HG03558 (cell line): ENCODE results near the gene KRT80.

Source experiments
- ATAC-seq: cut with Tn5 transposase; IDR thresholded peaks from one replicate; pipeline ENCODE4 v1.9.1; 2021; ENCODE audit warnings: moderate number of reproducible peaks; ENCODE audit not compliant: unreplicated experiment; ENCODE audit errors: extremely low read depth

KRT80 gene

DNA sequence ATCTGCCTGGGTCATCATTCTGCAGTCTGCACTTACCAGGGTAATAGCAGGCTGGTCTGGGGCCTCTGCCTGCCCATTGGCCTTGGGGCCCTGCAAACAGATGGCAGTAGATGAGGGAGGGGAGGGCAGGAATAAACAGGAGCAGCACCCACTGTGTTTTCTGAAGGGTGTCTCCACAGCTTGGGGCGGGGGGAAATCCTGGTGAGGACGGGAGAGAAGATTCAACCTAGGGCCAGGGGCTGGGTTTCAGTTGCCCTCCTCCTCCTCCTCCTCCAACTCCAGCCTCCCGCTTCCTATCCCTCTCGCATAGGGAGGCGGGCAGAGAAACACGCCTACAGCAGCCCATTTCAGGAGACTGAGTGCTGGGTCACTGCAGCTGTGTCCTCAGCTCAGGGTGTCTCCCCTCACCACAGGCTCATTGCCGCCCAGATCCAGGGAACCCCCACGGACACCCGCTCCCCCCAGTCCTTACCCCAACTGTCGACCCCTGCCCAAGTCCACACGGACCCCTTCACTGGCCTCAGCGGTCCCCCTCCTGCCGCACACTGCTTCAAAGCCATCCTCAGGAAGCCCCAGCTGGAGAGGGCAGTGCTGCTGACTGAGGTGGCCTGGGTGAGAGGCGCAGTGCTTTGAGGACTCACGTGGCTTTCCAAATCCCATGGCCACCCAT, 9.1 kb upstream of the KRT80 start:
- ATAC-seq, result no peak

DNA sequence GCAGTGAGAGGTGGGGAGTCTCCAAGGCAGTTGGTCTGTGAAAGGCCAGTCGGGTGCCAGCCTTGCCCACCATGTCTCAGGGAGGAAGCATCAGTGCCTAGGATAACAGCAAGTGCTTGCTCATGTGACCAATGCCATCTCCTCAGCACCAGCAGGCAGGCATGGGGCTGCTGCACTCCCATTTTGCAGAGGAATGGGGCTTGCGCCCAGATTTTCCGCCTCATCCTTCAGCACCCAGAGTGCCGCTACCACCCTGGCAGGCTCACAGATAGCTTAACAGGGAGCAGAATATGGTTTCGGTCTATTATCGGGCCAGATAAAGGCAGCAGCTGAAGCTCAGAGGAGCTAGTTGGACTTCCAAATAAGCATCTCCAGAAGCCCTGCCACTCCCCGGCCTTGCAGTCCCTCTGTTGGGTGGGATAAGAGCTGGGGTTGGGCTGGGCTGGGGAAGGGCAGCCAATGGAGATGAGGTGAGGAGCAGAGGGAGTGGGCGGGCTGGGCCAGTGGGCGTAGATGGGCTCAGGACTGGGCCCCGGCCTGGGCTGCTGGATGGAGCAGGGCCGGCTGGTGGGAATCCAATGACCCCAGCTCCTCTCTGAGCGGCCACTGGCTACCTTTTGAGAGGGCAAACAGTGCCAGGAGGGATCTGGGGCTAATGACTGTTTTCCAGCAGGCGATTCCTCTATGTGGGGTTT, 8.4 kb upstream of the KRT80 start:
- ATAC-seq, result no peak

DNA sequence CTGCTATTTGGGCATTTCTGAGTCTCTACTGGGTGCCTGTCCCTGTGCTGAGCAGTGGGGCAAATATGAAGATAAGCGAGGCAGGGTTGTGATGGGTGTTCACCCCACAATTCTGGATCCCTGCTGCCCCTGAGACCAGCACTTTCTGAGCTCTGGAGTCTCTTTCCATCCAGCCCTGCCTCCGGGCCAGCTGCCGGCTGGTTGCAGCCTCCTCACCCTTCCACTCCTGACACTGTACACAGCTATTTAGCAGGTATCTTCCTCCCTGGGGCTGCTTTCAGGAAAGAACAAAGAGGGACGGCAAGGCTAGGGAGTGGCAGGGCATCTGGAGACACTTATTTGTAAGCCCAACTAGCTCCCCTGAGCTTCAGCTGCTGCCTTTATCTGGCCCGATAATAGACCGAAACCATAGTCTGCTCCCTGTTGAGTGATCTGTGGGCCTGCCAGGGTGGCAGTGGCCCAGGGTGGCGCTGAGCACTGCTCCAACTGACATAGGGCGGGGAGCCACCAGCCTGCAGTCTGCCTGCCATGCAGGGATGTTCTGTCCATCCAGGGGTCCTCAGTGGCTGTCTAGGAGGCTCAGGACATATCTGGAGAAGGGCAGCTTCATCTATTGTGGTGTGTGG, 7.6 kb upstream of the KRT80 start:
- no peak for ATAC-seq

DNA sequence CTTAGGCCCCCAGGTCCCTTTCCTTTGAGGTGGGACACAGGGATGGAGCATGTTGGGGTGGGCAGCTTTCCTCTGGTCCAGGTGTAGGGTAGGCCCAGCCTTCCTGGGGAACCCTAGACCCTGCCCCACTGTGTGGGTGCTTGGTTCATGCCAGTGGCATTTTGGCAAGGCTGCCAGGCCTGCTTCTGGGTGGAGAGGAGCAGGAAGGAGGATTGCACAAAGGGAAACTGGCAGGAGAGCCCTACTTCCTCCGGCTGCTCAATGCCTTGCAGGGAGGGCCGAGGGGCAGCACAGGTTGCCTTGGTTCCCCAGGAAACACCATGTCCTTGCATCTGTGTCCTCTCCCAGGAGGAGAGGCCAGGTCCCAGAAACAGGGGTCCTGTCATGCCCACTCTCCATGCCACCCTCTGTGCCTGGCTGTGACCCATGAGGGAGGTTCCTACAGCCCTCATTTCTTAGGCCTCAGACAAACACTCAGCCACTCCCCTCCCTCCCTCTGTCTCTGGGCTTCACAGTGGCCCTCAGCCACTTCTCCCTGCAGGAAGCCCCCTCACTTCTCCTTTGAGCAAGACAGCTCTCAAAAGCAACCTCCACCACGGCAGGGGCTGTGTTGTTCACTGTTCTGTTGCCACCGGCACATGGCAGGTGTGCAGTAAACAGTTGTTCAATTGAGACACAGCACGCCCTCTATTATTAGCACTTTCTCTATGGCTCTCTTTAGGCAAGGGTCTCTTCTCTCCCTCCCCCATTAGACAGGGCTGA, 6.8 kb upstream of the KRT80 start:
- no peak for ATAC-seq

DNA sequence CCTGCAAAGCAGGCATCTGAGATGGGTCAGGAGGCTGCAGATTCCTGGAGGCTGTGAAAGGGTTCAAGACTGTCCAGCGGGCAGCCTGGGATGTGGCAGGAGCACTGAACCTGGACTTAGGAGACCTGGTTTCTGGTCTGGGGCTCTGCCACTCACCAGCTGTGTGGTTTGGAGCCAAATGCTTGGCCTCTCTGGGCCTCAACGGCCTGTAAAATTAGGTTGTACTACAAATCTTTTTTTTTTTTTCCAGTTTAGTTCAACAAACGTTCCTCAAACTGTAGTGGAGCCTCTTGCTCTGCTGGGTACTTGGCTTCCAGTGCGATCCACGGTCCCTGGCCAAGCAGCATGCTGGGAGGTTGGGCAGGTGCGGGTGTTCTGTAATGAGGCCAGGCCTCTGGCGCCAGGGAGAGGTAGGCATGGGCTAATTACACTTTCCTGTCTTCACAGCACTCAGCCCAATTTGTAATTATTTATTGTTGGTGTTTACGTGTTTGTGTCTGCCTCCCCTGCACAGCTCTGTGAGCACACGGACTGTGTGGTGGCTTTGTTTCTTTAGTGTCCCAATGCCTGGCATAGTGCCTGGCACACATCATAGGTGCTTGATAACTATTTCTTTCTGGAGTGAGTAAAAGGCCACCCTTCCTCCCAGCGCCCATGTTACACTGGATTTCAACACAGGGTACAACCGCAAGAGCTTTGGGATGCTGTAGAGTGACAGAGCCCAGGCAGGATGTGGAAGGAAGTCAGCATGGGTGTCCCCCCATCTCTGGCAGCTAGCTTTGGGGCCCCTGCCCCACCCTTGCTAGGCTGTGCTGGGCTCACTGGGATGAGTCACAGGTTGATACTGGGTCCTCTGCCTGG, 5.8 kb upstream of the KRT80 start:
- no peak for ATAC-seq

DNA sequence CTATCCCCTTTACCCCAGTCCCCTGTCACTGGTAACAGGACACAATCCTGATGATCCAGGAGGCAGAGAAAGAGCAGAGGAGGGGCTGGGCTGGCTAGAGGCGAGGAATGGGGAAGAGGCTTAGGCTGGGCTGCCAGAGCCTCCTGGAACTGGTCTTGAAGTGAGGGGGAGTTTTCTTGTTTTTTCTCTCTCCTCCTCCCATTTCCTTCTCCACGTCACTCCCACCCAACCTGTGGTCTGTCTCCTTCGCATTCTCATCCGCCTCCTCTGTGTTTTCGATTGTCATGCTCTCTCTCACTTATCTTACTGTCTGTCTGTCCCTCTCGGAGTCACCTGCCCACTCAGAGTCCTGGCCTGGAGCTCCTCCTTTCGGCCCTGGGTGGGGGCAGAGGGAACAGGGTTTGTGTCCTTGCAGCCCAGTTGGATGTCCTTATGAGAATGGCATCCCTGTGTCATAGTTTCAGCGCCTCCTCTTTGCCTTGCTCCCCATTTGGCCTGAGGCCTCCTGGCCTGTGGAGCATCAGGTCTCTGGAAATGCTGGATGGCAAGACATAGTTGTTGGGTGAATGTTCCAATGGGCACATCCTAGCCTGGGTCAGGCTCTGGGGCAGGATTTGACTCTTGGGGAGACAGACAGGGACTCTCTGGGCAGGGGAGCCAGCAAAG, 3.4 kb upstream of the KRT80 start:
- no peak for ATAC-seq

DNA sequence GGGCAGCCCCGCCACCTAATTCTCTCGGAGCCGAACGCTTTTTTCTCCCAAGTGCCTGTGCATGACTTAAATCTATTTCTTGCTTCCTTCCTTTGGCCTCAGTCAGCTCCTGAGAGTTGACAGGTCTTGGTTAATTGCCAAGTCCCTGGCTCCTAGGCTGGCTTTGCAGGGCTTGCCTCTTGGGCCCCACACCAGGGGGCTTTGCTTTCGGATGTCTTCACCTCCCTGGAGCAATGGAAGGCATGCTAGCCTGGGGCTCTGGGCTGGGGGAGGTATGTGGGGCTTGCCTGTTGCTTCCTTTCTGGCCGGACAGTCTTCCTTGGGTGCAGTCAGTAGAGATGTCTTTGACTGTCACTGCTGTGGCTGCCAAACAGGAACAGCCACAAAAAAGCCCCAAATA, 2.2 kb upstream of the KRT80 start:
- no peak for ATAC-seq

DNA sequence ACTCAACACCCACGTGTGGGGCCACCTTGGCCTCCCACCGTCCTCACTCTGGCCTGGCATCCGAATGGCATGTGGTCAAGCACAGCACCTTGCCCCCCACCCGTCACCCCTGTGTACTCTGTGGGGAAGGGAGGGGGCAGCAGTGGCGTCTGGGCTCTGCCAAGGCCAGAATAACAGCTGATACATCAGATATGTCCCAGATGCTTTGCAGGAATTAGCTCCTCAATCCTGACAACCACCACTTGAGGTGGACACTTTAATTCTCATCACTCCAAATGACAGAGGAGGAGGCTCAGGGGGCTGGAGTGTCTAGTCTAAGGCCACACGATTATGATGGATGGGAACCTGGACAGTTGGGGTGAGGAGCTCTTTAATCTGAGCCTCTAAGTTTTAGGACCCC, 1.7 kb upstream of the KRT80 start:
- ATAC-seq, result no peak

DNA sequence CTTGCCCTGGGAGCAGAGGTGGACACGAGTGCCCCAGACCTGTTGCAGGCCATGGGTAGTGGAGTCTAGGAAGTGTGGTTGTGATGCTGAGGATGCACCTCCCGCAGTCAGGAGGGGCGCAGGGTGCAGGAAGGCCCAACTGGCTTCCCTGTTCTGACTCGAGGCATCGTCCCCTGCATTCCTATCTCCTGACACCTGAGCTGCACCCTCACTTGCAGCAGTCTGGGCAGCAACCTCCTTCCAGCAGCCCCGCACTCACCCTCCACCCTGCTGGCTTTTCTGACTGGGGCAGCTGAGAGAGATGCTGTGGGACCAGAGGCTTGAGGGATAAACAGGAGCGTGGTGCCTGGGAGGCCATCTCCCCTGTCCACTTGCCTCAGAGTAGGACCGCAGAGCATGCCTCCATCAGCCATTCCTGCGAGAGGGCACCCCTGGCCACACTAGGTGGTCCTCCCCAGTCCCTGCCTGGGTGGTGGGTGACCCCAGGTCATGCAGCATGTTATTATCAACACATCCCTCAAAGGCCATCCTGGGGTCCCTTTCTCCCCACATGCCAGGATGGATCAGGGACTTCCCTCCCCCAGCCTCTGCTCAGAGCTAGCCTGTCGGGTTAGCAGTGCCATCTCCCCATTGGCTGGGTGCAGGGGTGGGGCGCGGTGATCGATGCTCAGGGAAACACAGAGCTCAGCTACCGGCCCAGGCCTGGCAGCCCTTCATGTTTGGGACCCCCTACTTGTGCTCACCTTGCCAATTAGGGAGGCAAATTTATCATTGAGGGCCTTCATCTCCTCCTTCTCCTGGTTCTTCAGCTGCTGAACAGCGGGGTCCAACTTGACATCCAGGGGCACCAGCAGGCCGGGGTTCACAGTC, 719 bp downstream of the KRT80 start:
- no peak for ATAC-seq

DNA sequence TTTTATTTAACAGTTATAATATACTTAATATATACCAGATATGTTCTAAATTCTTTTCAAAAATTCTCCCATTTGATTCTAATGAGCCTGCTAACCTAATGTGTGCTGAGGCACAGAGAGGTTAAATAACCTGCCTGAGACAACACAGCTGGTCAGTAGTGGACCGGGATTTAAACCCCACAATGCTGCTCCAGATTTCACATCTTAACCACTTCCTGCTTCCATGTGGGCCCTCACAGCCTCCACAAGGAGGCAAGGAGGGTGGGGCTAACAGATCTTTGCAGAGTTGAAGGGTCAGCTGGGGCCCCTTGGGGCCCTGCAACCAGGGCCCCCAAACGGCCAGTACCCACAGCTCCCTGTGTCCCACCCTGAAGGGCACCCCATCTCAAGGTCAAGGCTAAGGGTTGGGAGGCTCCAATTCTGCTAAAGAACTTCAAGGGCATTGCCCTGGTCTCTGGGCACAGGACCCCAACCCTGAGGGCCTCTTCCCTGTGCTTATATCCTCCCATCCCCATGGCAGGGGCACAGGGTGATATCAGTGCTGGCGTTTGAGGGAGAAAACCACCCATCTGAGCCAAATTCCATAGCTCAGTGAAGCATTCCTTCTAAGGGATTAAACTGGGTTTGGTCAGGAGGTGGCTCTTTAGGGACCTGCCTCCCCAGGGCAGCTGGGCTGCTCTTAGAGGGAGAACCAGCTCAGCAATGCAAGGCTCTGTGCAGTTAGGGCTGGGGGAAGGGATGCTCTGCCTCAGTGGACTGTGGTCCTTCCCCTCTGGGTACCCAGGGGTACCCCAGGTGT, 2.2 kb downstream of the KRT80 start:
- ATAC-seq, result no peak

DNA sequence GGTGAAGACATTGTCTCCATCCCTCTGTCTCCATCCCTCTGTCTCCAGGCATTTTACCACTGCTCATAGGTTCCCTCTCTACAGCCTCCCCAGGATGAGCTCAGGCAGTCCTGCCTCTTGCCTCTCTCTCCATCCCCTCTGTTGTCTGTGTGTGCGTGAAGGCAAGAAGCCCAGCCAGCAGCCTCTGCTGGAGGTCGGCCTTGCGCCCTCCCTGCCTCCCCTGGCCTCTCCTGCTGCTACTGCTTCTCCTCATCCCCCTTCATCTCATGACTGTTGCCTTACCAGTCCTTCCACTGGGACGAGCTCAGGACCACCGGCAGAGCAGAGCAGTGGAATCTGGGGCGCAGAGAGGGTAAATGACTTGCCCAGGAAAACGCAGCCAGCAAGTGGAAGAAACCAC, 3.2 kb downstream of the KRT80 start:
- ATAC-seq, result no peak

DNA sequence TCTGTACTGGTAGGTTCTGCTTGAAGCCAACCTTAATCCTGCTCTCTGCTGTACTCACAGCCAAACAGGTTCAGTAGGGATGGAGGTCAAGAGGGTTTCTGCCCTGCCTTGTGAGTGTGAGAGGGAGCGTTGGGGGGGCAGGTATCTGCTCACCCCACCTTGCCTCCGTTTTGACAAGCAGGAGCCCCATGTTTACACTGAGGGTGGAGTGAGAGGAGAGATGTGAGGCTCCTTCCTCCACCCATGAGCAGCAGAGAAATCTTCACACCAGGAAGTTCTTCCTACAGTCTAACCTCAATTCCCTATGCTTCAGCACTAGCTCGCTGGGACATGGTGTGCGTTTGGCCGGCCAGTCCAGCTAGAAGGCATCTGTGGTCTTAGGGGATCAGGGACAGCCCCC, 4.2 kb downstream of the KRT80 start:
- ATAC-seq, result no peak

DNA sequence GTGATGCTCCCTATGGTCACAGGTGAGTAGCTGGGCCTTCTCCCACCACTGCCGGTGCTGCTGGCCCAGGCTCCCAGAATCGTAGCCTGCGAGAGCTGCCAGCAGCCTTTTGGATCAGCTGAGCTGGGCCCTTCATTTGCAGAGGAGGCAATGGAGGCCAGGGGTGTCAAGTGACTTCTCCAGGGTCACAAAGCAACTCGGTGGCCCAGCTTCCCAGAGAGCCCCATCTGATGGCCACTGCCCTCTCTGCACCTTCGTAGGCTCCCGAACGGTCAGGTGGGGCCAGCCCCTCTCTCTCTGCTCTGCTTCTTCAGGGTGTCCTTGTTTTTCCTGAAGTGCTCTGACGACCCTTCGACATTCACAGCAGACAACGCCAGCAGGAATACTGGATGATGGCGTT, 4.6 kb downstream of the KRT80 start:
- ATAC-seq, result no peak

DNA sequence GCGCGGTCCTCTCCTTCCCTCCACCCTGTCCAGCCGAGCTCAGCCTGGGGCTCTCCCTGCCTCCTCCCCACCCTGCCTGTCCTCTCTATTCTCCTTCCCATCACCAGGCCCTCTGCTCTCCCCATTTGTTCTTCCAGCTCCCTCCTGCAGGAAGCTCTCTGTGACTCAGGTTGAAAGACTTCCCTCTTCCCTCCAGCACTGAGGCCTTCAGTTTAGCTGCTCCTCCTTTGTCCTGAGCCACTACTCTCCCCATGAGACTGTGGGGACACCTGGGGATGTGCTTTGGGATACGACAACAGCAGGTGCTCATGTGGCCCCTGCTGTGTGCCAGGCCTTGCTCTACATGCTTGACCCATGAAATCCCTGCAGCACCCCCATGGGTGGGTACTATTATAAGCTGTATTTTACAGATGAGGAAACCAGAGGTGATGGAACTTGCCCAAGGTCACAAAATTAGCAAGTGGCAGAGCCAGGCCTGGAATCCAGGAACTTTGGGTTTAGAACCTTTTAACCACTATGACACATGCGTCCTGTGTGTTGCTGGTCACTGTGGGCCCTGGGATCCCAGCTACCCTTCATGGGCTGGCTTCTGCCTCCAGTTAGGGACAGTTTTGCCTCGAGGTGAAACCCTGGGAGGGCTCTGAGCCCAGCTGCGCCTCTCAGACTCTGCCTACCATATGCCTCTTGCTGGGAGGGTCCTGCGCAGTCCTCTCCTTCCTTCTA, 5.5 kb downstream of the KRT80 start:
- ATAC-seq, result no peak

DNA sequence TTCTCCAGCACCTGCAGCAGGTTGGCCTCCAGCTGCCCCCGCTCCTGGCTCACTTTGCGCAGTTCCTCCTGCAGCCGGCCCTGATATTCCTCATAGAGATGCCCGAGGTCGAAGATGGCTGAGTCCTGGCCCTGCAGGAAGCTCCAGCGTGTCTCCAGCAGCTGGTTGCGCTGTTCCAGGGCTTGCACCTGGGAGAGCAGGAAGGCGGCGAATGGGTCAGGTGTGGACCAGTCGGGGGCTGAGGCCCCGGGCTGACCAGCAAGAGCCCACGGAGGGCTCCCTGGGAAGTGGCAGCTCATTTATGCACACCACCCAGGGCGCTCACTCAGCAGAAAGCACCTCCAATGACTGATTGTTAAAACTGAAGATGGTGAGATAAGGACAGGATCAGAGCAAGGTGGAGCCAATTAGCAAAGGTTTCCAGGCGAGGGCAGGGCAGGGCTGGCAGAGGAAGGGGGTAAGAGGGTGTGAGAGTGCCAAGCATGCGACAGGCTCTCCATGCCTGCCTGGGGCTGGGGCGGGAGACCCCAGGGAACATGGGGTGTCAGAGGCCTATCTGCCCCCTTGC, 6.3 kb downstream of the KRT80 start:
- ATAC-seq, result no peak

DNA sequence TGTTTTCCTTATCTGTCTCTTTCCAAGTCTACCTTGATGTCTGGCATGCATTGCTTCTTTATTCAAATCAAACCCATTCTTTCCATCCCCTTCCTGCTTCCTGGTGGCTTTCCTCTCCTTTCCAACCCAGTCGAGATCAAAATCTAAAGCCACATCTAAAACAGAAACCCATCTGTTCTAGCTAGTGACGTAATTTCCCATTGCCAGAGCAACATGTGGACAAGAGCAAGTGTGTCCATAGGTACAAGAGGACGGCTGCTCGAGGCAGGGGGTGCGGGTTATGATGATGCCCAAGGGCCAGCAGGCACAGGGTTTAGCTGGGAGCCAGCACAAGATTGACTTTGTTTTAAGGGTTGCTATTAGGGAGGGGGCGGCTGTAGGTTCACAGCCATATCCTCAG, 7.0 kb downstream of the KRT80 start:
- ATAC-seq, result no peak

DNA sequence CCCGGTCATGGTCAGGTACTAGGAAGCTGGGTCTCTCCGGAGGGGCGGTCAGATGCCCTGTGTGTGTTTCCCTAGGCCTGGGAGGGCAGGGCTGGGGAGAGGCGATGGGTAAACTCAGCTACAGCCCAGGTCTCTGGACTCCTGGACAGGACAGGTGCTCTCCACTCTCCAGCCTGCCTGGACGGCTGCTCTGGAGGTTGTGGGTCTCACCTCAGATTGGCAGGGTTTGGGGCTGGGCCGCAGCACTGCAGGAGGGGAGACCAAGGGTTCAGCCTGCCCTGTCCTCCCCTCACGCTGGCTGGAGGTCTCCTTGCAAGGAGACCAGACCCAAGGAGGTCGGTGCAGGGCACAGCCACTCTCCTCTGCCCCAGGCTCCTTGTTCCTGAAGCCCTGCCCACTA, 7.8 kb downstream of the KRT80 start:
- no peak for ATAC-seq
